Effector CD4-positive, alpha-beta T cell (primary cell): ENCODE results near the gene TAS2R31.

Experiments
- DNase-seq: peaks from one replicate; pipeline ENCODE4 v3.0.0-alpha.2; 2020

The TAS2R31 gene

GRCh38 chr12:10998204-10998603 lies 33.0 kb downstream of the TAS2R31 start, which contains the start of gene TAS2R20:
Gene TAS2R20, minus strand, starts transcription at chr12:10998304. Its CDS starts 429 bp downstream, at chr12:10997875.
- DNase-seq: no peak

GRCh38 chr12:10994307-10994706 lies 36.9 kb downstream of the TAS2R31 start:
- no peak for DNase-seq

- no peak for DNase-seq
Observed at GRCh38 chr12:10989107-10989506, 42.1 kb downstream of the TAS2R31 start.

- DNase-seq: no peak
Observed at GRCh38 chr12:10986812-10987211, 44.4 kb downstream of the TAS2R31 start, which contains the start of gene TAS2R50. Gene TAS2R50, minus strand, starts transcription at chr12:10986912. Its CDS starts 52 bp downstream, at chr12:10986860.

GRCh38 chr12:10982244-10982643 lies 49.0 kb downstream of the TAS2R31 start:
- DNase-seq: peak; percentile 19
